Karpas-422 (cell line): ENCODE measurements around the gene LRP10. TPM values are rescaled to one million over a fixed set of nuclear protein-coding genes. Genes with fewer than 3 reads are reported as not detected.
"Not testable (repeated sequence)": the region's sequence is repeated elsewhere in the genome, so short reads cannot be mapped to it uniquely, and the experiment has no call there.

Source experiments
- DNase-seq: peaks from one replicate; pipeline ENCODE4 v3.0.0-alpha.2; 2015
- H2AFZ ChIP-seq: fragments of 200-600 bp; sonication (generic); 2 replicates; pipeline ENCODE4 v1.6.1; 2014; ENCODE audit warnings: antibody characterized with exemption, low read length, mixed read lengths
- H3K27ac ChIP-seq: fragments of 200-600 bp; sonication (generic); 2 replicates; pipeline ENCODE4 v1.5.1; 2014; ENCODE audit warnings: mild to moderate bottlenecking, low read length, moderate library complexity
- H3K27me3 ChIP-seq: fragments of 200-600 bp; sonication (generic); 2 replicates; pipeline ENCODE4 v1.6.1; 2014; ENCODE audit warnings: low read length, mixed read lengths
- H3K36me3 ChIP-seq: fragments of 200-600 bp; sonication (generic); 2 replicates; pipeline ENCODE4 v1.6.1; 2014; ENCODE audit warnings: low read length, mixed read lengths; ENCODE audit not compliant: insufficient read depth
- H3K4me1 ChIP-seq: fragments of 200-600 bp; sonication (generic); 2 replicates; pipeline ENCODE4 v1.6.1; 2014; ENCODE audit warnings: mild to moderate bottlenecking, low read length, mixed read lengths
- H3K4me2 ChIP-seq: fragments of 200-600 bp; sonication (generic); 2 replicates; pipeline ENCODE4 v1.6.1; 2014; ENCODE audit warnings: low read length, low read depth, mild to moderate bottlenecking; ENCODE audit not compliant: poor library complexity, severe bottlenecking
- H3K4me3 ChIP-seq: fragments of 200-600 bp; sonication (generic); 2 replicates; pipeline ENCODE4 v1.5.1; 2014; ENCODE audit warnings: mild to moderate bottlenecking, antibody characterized with exemption, low read length, mixed read lengths
- H3K79me2 ChIP-seq: fragments of 200-600 bp; sonication (generic); 2 replicates; pipeline ENCODE4 v1.6.1; 2014; ENCODE audit warnings: mild to moderate bottlenecking, low read length, mixed read lengths
- H3K9ac ChIP-seq: fragments of 200-600 bp; sonication (generic); 2 replicates; pipeline ENCODE4 v1.6.0; 2014; ENCODE audit warnings: low read length
- H3K9me2 ChIP-seq: fragments of 200-600 bp; sonication (generic), shearing (Covaris generic); replicated peaks from 2 replicates; pipeline ENCODE4 v1.6.0; 2014; ENCODE audit warnings: mild to moderate bottlenecking, low read length, moderate library complexity; ENCODE audit not compliant: insufficient read depth
- H3K9me3 ChIP-seq: fragments of 300-700, 200-600 bp; sonication (generic); 2 replicates; pipeline ENCODE4 v1.6.1; 2014; ENCODE audit warnings: low read length, mixed read lengths
- H4K20me1 ChIP-seq: fragments of 200-600 bp; sonication (generic); 2 replicates; pipeline ENCODE4 v1.6.1; 2014; ENCODE audit warnings: mild to moderate bottlenecking, antibody characterized with exemption, low read length, low read depth; ENCODE audit not compliant: insufficient read depth
- total RNA-seq: library from RNA; depleted of rRNA; stranded (reverse); fragments of >200 nt; shearing (Covaris generic); gene quantifications from 2 replicates; pipeline ENCODE4 v1.2.3, GENCODE V29; 2014; ENCODE audit warnings: low replicate concordance

The LRP10 gene
- total RNA-seq, 1 experiment from 2014 or later: 43.1 TPM

DNA sequence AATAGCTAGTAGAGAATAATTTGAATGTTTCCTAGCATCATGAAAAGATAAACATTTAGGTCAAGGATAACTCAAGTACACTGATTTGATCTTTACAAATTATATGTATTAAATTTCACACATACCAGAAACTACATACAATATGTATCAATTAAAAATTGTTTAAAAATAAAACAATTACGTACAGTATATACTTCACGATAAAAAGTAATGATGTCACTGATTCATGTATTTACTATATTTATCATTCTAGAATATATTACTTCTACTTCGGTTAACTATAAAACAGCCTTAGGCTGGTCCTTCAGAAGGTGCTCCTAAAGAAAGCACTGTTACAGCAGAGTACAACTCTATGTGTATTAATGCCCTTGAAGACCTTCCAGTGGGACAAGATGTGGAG is 35.9 kb downstream of the LRP10 start:
- no peaks in the 10 kb centered on the region for H3K9me3 ChIP-seq

DNA sequence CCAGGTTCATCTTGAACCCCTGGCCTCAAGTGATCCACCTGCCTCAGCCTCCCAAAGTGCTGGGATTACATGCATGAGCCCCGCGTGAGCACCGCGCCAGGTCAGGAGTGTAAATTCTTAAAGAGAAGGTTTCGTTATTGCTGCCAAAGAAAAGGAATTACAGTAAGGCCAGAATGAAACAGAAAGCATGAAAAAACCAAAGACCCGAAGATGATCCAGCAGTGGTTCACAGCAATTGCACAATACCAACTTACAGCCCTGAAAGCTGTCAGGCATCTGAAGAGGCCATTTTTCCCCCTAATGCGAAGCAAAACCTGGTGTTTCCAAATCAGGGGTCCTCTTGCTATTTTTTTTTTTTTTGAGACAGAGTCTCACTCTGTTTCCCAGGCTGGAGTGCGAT is 37.1 kb downstream of the LRP10 start:
- H3K4me3 ChIP-seq: no peak overlapping the region
- no peaks in the 10 kb centered on the region for H3K27me3 ChIP-seq
- no peak overlapping the region for H3K4me2 ChIP-seq

More for the DNA sequence above, 35.9 kb downstream of the LRP10 start:
- no peaks in the 10 kb centered on the region for H3K27me3 ChIP-seq
- H3K79me2 ChIP-seq: peaks cover 24% of the 10 kb centered on the region
- H3K4me1 ChIP-seq: no peaks in the 10 kb centered on the region
- H3K4me2 ChIP-seq: no peak overlapping the region
- H3K4me3 ChIP-seq: no peak overlapping the region
- no peaks in the 10 kb centered on the region for H4K20me1 ChIP-seq
- H3K36me3 ChIP-seq: peaks cover 62% of the 10 kb centered on the region
- no peaks in the 10 kb centered on the region for H3K9me2 ChIP-seq
- H3K9ac ChIP-seq: no peak overlapping the region
- H2AFZ ChIP-seq: no peak overlapping the region
- H3K27ac ChIP-seq: no peak overlapping the region
- DNase-seq: no peak

DNA sequence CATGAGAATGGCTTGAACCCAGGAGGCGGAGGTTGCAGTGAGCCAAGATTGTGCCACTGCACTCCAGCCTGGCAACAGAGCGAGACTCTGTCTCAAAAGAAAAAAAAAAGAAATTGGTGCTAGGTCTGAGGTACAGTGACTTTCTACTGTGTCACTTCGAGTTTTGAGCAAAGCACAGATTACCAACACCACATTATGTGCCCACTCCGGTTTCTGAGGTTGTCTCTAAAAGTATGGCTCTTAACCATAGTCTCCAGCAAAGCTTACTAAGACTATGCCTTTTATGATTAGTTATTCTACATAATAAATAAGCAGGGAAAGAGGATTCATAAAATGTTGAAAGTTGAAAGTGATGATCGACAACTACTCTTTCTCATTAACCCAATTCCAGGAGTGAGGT is 39.4 kb downstream of the LRP10 start:
- no peaks in the 10 kb centered on the region for H3K4me1 ChIP-seq
- no peaks in the 10 kb centered on the region for H4K20me1 ChIP-seq
- no peaks in the 10 kb centered on the region for H3K9me3 ChIP-seq
- no peak overlapping the region for H3K4me2 ChIP-seq
- DNase-seq: no peak
- H3K27ac ChIP-seq: no peak overlapping the region
- no peaks in the 10 kb centered on the region for H3K9me2 ChIP-seq
- no peak overlapping the region for H2AFZ ChIP-seq
- peaks cover 48% of the 10 kb centered on the region for H3K79me2 ChIP-seq
- no peaks in the 10 kb centered on the region for H3K27me3 ChIP-seq
- H3K4me3 ChIP-seq: no peak overlapping the region
- no peak overlapping the region for H3K9ac ChIP-seq
- peaks cover 31% of the 10 kb centered on the region for H3K36me3 ChIP-seq

More for the DNA sequence above, 37.1 kb downstream of the LRP10 start:
- H3K79me2 ChIP-seq: peaks cover 30% of the 10 kb centered on the region
- no peaks in the 10 kb centered on the region for H3K4me1 ChIP-seq
- H2AFZ ChIP-seq: no peak overlapping the region
- no peaks in the 10 kb centered on the region for H3K9me3 ChIP-seq
- no peak for DNase-seq
- H3K9me2 ChIP-seq: no peaks in the 10 kb centered on the region
- H4K20me1 ChIP-seq: no peaks in the 10 kb centered on the region
- H3K36me3 ChIP-seq: peaks cover 54% of the 10 kb centered on the region
- H3K27ac ChIP-seq: no peak overlapping the region
- no peak overlapping the region for H3K9ac ChIP-seq

DNA sequence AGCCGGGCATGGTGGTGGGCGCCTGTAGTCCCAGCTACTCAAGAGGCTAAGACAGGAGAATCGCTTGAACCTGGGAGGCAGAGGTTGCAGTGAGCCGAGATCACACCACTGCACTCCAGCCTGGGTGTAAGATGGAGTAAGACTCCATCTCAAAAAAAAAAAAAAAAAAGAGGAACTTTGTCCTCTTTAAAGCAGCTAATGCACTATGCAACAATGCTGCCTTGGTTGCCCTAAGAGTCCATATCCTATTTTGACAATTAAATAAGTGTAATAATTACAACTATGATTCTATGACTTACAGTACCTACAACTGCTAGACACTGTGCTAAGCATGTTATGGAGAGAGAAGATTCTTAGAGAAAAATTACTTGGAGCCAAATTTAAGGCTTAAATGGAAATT is 43.3 kb downstream of the LRP10 start:
- not testable (repeated sequence) for H3K9me2 ChIP-seq, DNase-seq, H2AFZ ChIP-seq, H3K27me3 ChIP-seq, H4K20me1 ChIP-seq, H3K27ac ChIP-seq, H3K4me2 ChIP-seq, H3K36me3 ChIP-seq, H3K4me3 ChIP-seq, H3K9ac ChIP-seq, H3K9me3 ChIP-seq
- H3K4me1 ChIP-seq: peaks cover 15% of the 10 kb centered on the region
- H3K79me2 ChIP-seq: peaks cover 69% of the 10 kb centered on the region

DNA sequence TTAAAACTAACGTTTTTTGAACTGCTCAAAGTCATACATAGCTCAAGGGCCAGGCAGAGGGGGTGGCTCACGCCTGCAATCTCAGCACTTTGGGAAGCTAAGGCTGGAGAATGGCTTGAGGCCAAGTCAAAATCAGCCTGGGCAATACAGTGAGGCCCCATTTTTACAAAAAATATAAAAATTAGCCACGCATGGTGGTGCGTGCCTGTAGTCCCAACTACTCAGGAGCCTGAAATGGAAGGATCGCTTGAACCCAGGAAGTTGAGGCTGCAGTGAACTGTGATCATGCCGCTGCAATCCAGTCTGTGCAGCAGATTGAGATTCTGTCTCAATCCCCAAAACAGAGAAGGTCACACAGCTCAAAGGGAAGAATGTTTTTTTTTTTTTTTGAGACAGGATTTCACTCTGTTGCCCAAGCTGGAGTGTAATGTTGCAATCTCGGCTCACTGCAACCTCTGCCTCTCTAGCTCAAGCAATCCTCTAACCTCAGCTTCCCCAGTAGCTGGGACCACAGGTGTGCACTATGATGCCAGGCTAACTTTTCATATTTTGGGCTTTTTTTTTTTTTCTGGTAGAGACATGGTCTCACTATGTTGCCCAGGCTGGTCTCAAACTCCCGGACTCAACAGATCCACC is 44.5 kb downstream of the LRP10 start:
- no peak for DNase-seq
- H3K9me2 ChIP-seq: no peaks in the 10 kb centered on the region
- peaks cover 66% of the 10 kb centered on the region for H3K79me2 ChIP-seq
- H3K27me3 ChIP-seq: no peaks in the 10 kb centered on the region
- H3K36me3 ChIP-seq: peaks cover 6% of the 10 kb centered on the region
- H3K4me3 ChIP-seq: no peak overlapping the region
- no peak overlapping the region for H3K27ac ChIP-seq
- no peak overlapping the region for H2AFZ ChIP-seq
- no peaks in the 10 kb centered on the region for H3K9me3 ChIP-seq
- H3K4me2 ChIP-seq: no peak overlapping the region
- no peaks in the 10 kb centered on the region for H4K20me1 ChIP-seq
- no peak overlapping the region for H3K9ac ChIP-seq
- H3K4me1 ChIP-seq: peaks cover 27% of the 10 kb centered on the region

DNA sequence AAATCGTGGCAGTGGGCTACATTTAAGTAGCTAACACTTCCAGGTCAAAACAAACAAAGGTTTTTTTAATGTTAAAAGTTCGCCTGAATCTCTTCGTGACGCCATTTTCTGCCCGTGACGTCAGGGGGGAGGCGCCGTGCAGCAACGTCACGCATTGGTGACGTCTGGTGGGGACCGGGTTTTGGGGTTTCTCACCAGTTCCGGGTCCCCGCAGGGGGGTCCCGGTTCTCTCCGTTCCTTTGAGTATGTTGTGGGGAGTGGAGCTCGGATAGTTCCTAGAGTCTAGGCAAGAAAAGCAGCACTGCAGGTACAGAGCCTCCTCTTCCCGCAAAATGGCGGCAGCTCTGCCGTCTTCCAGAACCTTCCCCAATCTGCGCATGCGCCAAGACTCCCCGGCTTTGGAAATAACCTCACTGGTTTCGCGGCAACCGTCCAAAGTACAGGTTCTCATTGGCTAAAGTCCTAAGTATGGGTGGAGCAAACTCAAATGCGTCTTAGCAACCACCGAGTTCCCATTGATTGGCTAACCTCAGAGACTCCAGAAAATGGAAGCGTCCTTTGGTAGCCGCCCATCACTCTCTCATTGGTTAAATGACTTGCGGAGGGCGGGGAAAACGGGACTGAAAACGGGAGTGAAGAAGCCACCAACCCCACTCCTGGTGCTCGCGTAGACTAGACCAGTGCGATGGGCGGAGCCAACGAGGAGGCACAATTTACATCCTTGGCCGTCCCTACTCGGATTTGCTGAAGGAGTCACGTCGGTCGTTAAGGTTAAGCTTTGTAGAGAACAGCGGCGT is 47.5 kb downstream of the LRP10 start, which contains the start of gene RBM23:
TSS of gene RBM23 (minus strand) at position 346 of the 797 bp plus-strand sequence.
- H3K27me3 ChIP-seq: no peaks in the 10 kb centered on the region
- H4K20me1 ChIP-seq: no peaks in the 10 kb centered on the region
- H3K79me2 ChIP-seq: peaks cover 44% of the 10 kb centered on the region
- peak within 1 kb of the TSS; percentile 80 for H3K4me2 ChIP-seq
- H3K4me1 ChIP-seq: peaks cover 30% of the 10 kb centered on the region
- H2AFZ ChIP-seq: peak within 1 kb of the TSS; percentile 52; the same call in 1 of the 2 replicates
- peak within 1 kb of the TSS; percentile 77 for H3K9ac ChIP-seq
- no peaks in the 10 kb centered on the region for H3K9me3 ChIP-seq
- peak within 1 kb of the TSS; percentile 82 for H3K27ac ChIP-seq
- DNase-seq: peak; percentile 100
- peak within 1 kb of the TSS; percentile 72 for H3K4me3 ChIP-seq
- no peaks in the 10 kb centered on the region for H3K9me2 ChIP-seq
- H3K36me3 ChIP-seq: peaks cover 16% of the 10 kb centered on the region

DNA sequence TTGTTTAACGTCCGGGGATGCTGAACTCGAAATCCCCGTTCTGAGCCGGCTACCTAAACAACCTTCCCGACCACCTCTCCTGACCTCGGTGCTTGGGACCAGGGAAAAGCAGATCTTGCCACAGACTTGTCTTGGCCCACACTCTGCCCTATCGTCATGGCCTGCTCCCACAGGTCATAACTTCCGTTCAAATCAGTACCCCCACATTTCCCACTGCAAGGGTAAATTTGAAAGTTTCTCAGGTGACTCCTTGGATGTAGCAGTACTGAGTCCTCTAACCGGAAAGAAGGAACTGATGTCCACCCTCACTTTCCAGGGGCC is 48.0 kb downstream of the LRP10 start:
- peak overlapping the region; percentile 62 for H3K4me3 ChIP-seq
- H3K4me2 ChIP-seq: peak overlapping the region; percentile 80
- 0 out of 2 replicates have a peak overlapping the region, but pooled peaks have one; percentile 22 for H2AFZ ChIP-seq
- peak overlapping the region; percentile 82 for H3K27ac ChIP-seq
- H3K9ac ChIP-seq: peak overlapping the region; percentile 67
- peaks cover 22% of the 10 kb centered on the region for H3K36me3 ChIP-seq
- H3K4me1 ChIP-seq: peaks cover 30% of the 10 kb centered on the region
- H3K27me3 ChIP-seq: no peaks in the 10 kb centered on the region
- H3K79me2 ChIP-seq: peaks cover 40% of the 10 kb centered on the region
- no peak for DNase-seq
- H3K9me2 ChIP-seq: no peaks in the 10 kb centered on the region
- H4K20me1 ChIP-seq: no peaks in the 10 kb centered on the region
- no peaks in the 10 kb centered on the region for H3K9me3 ChIP-seq

DNA sequence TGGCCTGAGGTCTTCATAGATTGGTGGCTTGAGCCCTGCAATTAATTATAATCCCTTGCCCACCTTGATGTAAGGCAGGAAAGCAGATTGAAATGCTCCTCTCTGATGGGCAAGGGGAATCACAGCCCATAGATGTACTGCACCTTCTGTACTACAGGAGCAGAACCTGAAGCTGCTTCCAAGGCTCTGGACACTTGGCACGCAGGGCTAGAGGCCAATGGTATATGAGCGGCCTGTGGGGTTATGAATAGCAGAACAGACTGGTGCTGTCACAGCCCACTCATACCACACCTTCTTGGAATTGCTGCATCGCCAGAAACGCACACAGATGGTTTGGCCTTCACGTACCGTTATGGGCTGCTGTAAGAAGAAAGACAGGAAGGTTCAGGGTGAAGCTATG is 49.2 kb downstream of the LRP10 start:
- Histone ChIP-seq H3K27ac (peak overlapping the region; percentile 82; the same call in 1 of the 2 replicates), H3K9me2 (no peaks in the 10 kb centered on the region), H2AFZ (no peak overlapping the region), H3K9ac (0 out of 2 replicates have a peak overlapping the region, but pooled peaks have one; percentile 67), H3K4me1 (peaks cover 32% of the 10 kb centered on the region), H4K20me1 (no peaks in the 10 kb centered on the region), H3K9me3 (no peaks in the 10 kb centered on the region), H3K27me3 (no peaks in the 10 kb centered on the region), H3K36me3 (peaks cover 30% of the 10 kb centered on the region), H3K79me2 (peaks cover 30% of the 10 kb centered on the region), H3K4me3 (no peak overlapping the region), H3K4me2 (peak overlapping the region; percentile 80)
- DNase-seq: no peak
